AG10803 (cell line): Measurements from ENCODE around the gene C9orf72.
A peak's percentile ranks its signal among the peaks of the same experiment; 100 is the strongest.

ENCODE experiments used
- DNase-seq: peaks from one replicate; pipeline ENCODE4 v3.0.0; 2010; ENCODE audit warnings: low read depth
- H3K4me3 ChIP-seq: 2 replicates; pipeline ENCODE4 v1.5.1; 2011; ENCODE audit warnings: mild to moderate bottlenecking, low read length, control low read depth
- CTCF ChIP-seq: conservative IDR thresholded peaks from 2 replicates; pipeline ENCODE4 v1.5.1; 2011; ENCODE audit warnings: mild to moderate bottlenecking, low read length, control low read depth, inconsistent platforms

The C9orf72 gene

GRCh38 chr9:27554712-27555111, 18.6 kb downstream of the C9orf72 start:
- no peak for TF ChIP-seq CTCF
- no peak for DNase-seq

GRCh38 chr9:27549196-27549755, 24.0 kb downstream of the C9orf72 start:
- peak; percentile 69 for DNase-seq
- TF ChIP-seq CTCF: no peak

More at GRCh38 chr9:27554712-27555111, 18.6 kb downstream of the C9orf72 start:
- H3K4me3 ChIP-seq: no peak overlapping the region

GRCh38 chr9:27548055-27548741, 25.1 kb downstream of the C9orf72 start:
- DNase-seq: peak; percentile 49
- no peak overlapping the region for H3K4me3 ChIP-seq
- peak; percentile 65 for TF ChIP-seq CTCF

More at GRCh38 chr9:27549196-27549755, 24.0 kb downstream of the C9orf72 start:
- no peak overlapping the region for H3K4me3 ChIP-seq

GRCh38 chr9:27545471-27545870, 27.8 kb downstream of the C9orf72 start:
- DNase-seq: no peak
- no peak overlapping the region for H3K4me3 ChIP-seq
- no peak for TF ChIP-seq CTCF

GRCh38 chr9:27542508-27542907, 30.8 kb downstream of the C9orf72 start:
- no peak for TF ChIP-seq CTCF
- DNase-seq: peak; percentile 42
- no peak overlapping the region for H3K4me3 ChIP-seq

- no peak for TF ChIP-seq CTCF
- H3K4me3 ChIP-seq: no peak overlapping the region
Measured at GRCh38 chr9:27541740-27542139, 31.5 kb downstream of the C9orf72 start.

GRCh38 chr9:27540502-27540901, 32.8 kb downstream of the C9orf72 start:
- TF ChIP-seq CTCF: no peak
- no peak overlapping the region for H3K4me3 ChIP-seq
- peak; percentile 8 for DNase-seq

More at GRCh38 chr9:27541740-27542139, 31.5 kb downstream of the C9orf72 start:
- DNase-seq: no peak
